GM12891 (cell line): Measurements from ENCODE around the gene HERC2.

Experiments used
- POLR2A ChIP-seq: IDR thresholded peaks from 2 replicates; pipeline ENCODE4 v1.6.1; 2011; ENCODE audit warnings: low read depth, low read length, control low read depth
- POLR2AphosphoS5 ChIP-seq: IDR thresholded peaks from 2 replicates; pipeline ENCODE4 v1.6.1; 2011; ENCODE audit warnings: low read depth, low read length, control low read depth
- TAF1 ChIP-seq: IDR thresholded peaks from 2 replicates; pipeline ENCODE4 v1.6.1; 2011; ENCODE audit warnings: low read depth, low read length, control low read depth

GRCh38 chr15:28113394-28114113 lies 208.4 kb downstream of the HERC2 start:
- TF ChIP-seq POLR2A (no peak), TAF1 (no peak), POLR2AphosphoS5 (no peak)
